Skin of body (tissue), 3 donors: ENCODE results near the gene IQCF5. TPM values are rescaled to one million over a fixed set of nuclear protein-coding genes. Genes with fewer than 3 reads are reported as not detected.
"Not testable (repeated sequence)": the region's sequence is repeated elsewhere in the genome, so short reads cannot be mapped to it uniquely, and the experiment has no call there.

ENCODE experiments used
- DNase-seq: peaks from one replicate; lab custom pipeline; 2025; lab: John Stamatoyannopoulos, UW
- small RNA-seq: library from RNA; depleted of rRNA; stranded (forward); fragments of <200 nt; gene quantifications from one replicate; pipeline ENCODE3, GENCODE V24; 2014; ENCODE audit warnings: low replicate concordance
- total RNA-seq: library from RNA; depleted of rRNA; stranded (reverse); fragments of >200 nt; gene quantifications from one replicate; pipeline ENCODE4 v1.2.3, GENCODE V29; 2014

The IQCF5 gene
- total RNA-seq, 1 donor from 2014 or later, result not detected

DNA sequence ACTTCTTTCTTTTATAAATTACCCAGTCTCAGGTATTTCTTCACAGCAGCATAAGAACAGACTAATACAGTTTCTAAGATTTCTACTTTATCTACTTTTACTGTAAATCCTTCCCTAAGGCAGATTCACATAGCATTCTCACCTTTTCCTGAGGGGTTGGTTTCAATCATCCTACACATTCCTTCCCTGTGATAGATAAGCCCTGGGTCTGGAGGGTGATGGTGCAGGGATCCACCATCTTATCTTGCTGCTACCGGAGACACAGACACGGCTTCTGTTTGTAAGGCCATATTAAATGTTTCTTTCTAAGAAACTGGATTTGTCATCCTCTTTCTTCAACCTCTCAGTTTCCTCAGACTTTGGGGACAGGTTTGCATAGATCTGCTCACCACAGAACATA is 6.1 kb downstream of the IQCF5 start:
- DNase-seq, result no peak

DNA sequence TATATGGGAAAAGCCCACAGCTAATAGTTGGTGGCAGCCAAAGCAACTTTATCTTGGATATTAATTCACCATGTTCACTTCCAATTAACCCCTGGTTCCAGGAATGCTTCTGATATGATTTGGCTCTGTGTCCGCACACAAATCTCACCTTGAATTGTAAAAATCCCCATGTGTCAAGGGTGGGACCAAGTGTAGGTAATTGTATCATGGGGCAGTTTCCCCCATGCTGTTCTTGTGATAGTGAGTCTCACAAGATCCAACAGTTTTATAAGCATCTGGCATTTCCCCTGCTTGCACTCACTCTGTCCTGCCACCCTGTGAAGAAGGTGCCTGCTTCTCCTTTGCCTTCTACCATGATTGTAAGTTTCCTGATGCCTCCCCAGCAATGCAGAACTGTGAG is 6.5 kb downstream of the IQCF5 start:
- not testable (repeated sequence) for DNase-seq

GRCh38 chr3:51862886-51863285 is 12.5 kb downstream of the IQCF5 start:
- DNase-seq, result no peak

DNA sequence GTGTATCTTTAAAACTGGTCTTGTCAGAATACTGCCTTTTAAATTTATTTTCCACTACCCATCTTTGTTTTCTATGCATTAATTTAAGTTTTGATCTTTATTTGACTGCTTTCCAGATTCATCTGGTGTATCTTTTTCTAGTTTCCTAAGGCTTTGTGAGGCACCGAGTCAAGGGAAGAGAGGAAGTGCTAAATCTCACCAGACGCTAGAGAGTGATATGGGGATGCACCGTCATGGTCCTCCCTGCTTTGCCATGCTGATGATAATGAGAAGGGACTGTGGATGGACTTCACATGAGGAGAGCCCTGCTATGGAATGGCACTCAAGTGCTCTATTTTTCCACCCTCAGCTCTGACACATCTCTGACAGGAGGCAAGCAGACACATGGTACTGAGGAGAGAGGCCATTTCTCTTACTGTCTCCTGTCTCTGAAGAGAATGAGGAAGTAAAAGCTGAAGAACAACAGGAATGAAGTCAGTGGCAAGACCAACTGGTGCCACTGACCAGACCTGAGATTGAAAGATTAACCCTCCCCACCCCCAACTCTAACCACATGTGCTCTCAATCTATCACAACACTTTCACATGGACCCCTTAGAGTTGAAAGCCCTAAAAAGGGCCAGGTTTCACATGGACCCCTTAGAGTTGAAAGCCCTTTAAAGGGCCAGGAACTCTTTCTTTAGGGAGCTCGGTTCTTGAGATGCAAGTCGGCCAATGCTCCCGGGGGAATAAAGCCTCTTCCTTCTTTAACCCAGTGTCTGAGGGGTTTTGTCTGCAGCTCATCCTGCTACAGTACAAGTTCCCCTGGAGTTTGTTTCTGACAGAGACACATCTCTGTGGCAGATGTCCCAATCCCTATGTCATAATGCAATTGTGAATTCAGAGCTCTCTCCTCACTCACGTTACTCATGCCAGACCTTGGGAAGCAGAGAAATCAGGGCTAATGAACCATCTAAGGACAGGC is 14.4 kb downstream of the IQCF5 start, which contains the start of gene IQCF2:
TSS of gene IQCF2 (plus strand) at position 913 of the 963 bp plus-strand sequence. CDS start 52 bp downstream, outside the sequence.
- DNase-seq, result no peak

- not testable (repeated sequence) for DNase-seq
Observed at GRCh38 chr3:51855411-51855810, 20.0 kb downstream of the IQCF5 start.

GRCh38 chr3:51845129-51845528 is 30.3 kb downstream of the IQCF5 start:
- DNase-seq, result no peak

GRCh38 chr3:51836606-51837005 is 38.8 kb downstream of the IQCF5 start:
- DNase-seq, result no peak

DNA sequence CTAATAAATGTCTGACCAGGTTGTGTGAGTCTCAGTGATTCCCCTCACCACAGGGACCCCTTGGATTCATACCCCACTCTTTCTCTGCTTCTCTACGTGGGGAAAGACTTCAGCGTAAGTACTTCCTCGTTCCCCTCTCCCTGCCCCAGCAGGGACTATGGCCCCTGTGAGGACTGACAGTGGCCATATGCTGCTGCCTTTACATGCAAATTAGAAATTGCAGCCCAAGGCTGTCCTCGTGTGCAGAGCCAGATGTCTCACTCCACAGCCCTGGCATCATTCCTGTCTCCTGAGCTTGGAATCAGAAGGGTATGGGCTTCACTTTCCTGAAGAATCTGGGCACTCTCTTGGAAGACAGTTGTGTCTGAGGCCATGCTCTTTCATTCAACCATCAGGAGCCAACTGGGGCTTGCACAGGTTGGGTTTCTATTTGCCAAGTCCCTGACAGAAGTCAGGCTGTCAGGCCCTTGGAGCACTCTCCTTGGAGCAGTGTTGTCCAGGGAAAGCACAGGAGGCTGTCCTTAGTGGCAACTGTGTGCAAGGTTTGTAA is 44.5 kb downstream of the IQCF5 start:
- DNase-seq, result no peak

- no peak for DNase-seq
Observed at GRCh38 chr3:51830345-51830744, 45.1 kb downstream of the IQCF5 start.

DNA sequence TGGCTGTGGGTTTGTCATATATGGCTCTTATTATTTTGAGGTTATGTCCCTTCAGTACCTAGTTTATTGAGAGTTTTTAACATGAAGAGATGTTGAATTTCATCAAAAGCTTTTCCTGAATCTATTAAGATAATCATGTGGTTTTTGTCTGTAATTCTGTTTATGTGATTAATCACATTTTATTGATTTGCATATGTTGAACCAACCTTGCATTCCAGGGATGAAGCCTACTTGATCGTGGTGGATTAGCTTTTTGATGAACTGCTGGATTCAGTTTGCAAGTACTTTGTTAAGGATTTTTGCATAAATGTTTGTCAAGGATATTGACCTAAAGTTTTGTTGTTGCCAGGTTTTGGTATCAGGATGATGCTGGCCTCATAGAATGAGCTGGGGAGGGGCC is 47.1 kb downstream of the IQCF5 start:
- DNase-seq, result no peak

Small RNAs within 50 kb of the gene (small RNA-seq; reads per million reads assigned to genes)
- not detected for gene RN7SL504P

Other genes starting within 250 kb of the IQCF5 start
- 19.5 TPM for gene TEX264, start 204.3 kb downstream of the IQCF5 start, total RNA-seq
- gene GRM2, start 168.5 kb downstream of the IQCF5 start, total RNA-seq, result 0.10 TPM
- gene IQCF6, start 96.4 kb downstream of the IQCF5 start, total RNA-seq, result not detected
- not detected for gene IQCF2, start 14.0 kb downstream of the IQCF5 start, total RNA-seq
- not detected for gene IQCF1, start 27.8 kb upstream of the IQCF5 start, total RNA-seq
- gene RRP9, start 66.3 kb upstream of the IQCF5 start, total RNA-seq, result 9.8 TPM
- gene PARP3, start 66.8 kb upstream of the IQCF5 start, total RNA-seq, result 3.7 TPM
- 0.20 TPM for gene GPR62, start 79.8 kb upstream of the IQCF5 start, total RNA-seq
- 13.6 TPM for gene PCBP4, start 91.9 kb upstream of the IQCF5 start, total RNA-seq
- gene ABHD14B, start 98.4 kb upstream of the IQCF5 start, total RNA-seq, result 10.9 TPM
- gene ABHD14A, start 99.5 kb upstream of the IQCF5 start, total RNA-seq, result 6.6 TPM
- 18.0 TPM for gene ACY1, start 107.9 kb upstream of the IQCF5 start, total RNA-seq
- gene RPL29, start 120.3 kb upstream of the IQCF5 start, total RNA-seq, result 933 TPM
- gene DUSP7, start 181.0 kb upstream of the IQCF5 start, total RNA-seq, result 18.0 TPM